Right lobe of liver (tissue), 4 donors: Measurements from ENCODE around the gene RIMKLB.

Experiments
- CTCF ChIP-seq, 4 donors: fragments of 200-600 bp in 3 of 4; fragments of 450-650 bp in 1 of 4; IDR thresholded peaks; one replicate each; pipeline versions ENCODE4 v1.5.1 to v1.8.0; 2016 to 2022; ENCODE audit warnings: antibody characterized with exemption in 4 of 4, mild to moderate bottlenecking in 2 of 4
- POLR2A ChIP-seq: fragments of 450-650 bp; IDR thresholded peaks from one replicate; pipeline ENCODE4 v1.6.1; 2017; ENCODE audit warnings: antibody characterized with exemption, mild to moderate bottlenecking
- donor health status: DM: no; HTN: no; CAD: no.
- donor health status: DM: no; HTN: no; CAD: no.
- donor health status: DM: no; HTN: yes; CAD: no.

- TF ChIP-seq CTCF (IDR thresholded peaks at IDR 0.05): no peak
- TF ChIP-seq POLR2A: no peak
Measured at GRCh38 chr12:8678661-8679111, 19.1 kb upstream of the RIMKLB start.
